BLaER1 (cell line): ENCODE results near the gene TMX3.

Experiments used
- H3K27ac ChIP-seq: shearing (Covaris generic); formaldehyde crosslinking; 2 replicates; pipeline ENCODE4 v1.8.1; 2022
- H3K27me3 ChIP-seq: shearing (Covaris generic); formaldehyde crosslinking; 2 replicates; pipeline ENCODE4 v1.8.1; 2022
- H3K36me3 ChIP-seq: shearing (Covaris generic); formaldehyde crosslinking; 2 replicates; pipeline ENCODE4 v1.8.1; 2022
- H3K4me1 ChIP-seq: shearing (Covaris generic); formaldehyde crosslinking; 2 replicates; pipeline ENCODE4 v1.8.1; 2022
- H3K4me2 ChIP-seq: shearing (Covaris generic); formaldehyde crosslinking; 2 replicates; pipeline ENCODE4 v1.8.1; 2022
- H3K4me3 ChIP-seq: shearing (Covaris generic); formaldehyde crosslinking; 2 replicates; pipeline ENCODE4 v1.8.1; 2022
- H3K9ac ChIP-seq: shearing (Covaris generic); formaldehyde crosslinking; 2 replicates; pipeline ENCODE4 v1.8.1; 2022
- H3K9me3 ChIP-seq: shearing (Covaris generic); formaldehyde crosslinking; 2 replicates; pipeline ENCODE4 v1.8.1; 2022
- H4K20me1 ChIP-seq: shearing (Covaris generic); formaldehyde crosslinking; 2 replicates; pipeline ENCODE4 v1.8.1; 2022
- Cebpa-rat ChIP-seq: shearing (Covaris generic); IDR thresholded peaks from 2 replicates; pipeline ENCODE4 v1.8.1; 2022

The TMX3 gene

GRCh38 chr18:68676913-68677312, 38.0 kb downstream of the TMX3 start:
- Histone ChIP-seq H3K27me3 (no peaks in the 10 kb centered on the region), H3K4me2 (no peak overlapping the region), H3K36me3 (peaks cover 54% of the 10 kb centered on the region), H3K9me3 (no peaks in the 10 kb centered on the region), H3K27ac (no peak overlapping the region), H3K4me3 (no peak overlapping the region), H3K9ac (no peak overlapping the region), H3K4me1 (no peaks in the 10 kb centered on the region), H4K20me1 (peaks cover 7% of the 10 kb centered on the region)
- TF ChIP-seq Cebpa-rat = no peak

GRCh38 chr18:68667121-68667520, 47.8 kb downstream of the TMX3 start:
- no peak overlapping the region for H3K9ac ChIP-seq
- H3K9me3 ChIP-seq = peaks cover 7% of the 10 kb centered on the region; the same call in 1 of the 2 replicates
- H3K4me3 ChIP-seq = no peak overlapping the region
- no peak overlapping the region for H3K4me2 ChIP-seq
- H3K27me3 ChIP-seq = no peaks in the 10 kb centered on the region
- no peaks in the 10 kb centered on the region for H4K20me1 ChIP-seq
- peaks cover 15% of the 10 kb centered on the region for H3K4me1 ChIP-seq
- no peak for TF ChIP-seq Cebpa-rat
- H3K36me3 ChIP-seq = no peaks in the 10 kb centered on the region
- H3K27ac ChIP-seq = no peak overlapping the region

- H3K4me2 ChIP-seq = peak overlapping the region; percentile 61
- TF ChIP-seq Cebpa-rat = no peak
- no peaks in the 10 kb centered on the region for H4K20me1 ChIP-seq
- H3K27me3 ChIP-seq = no peaks in the 10 kb centered on the region
- H3K4me1 ChIP-seq = peaks cover 15% of the 10 kb centered on the region
- peaks cover 7% of the 10 kb centered on the region; the same call in 1 of the 2 replicates for H3K9me3 ChIP-seq
- no peak overlapping the region for H3K27ac ChIP-seq
- no peaks in the 10 kb centered on the region for H3K36me3 ChIP-seq
- H3K9ac ChIP-seq = no peak overlapping the region
- H3K4me3 ChIP-seq = no peak overlapping the region
Observed at GRCh38 chr18:68666381-68666780, 48.5 kb downstream of the TMX3 start.

- H3K36me3 ChIP-seq = no peaks in the 10 kb centered on the region
- no peak overlapping the region for H3K27ac ChIP-seq
- no peaks in the 10 kb centered on the region for H3K27me3 ChIP-seq
- TF ChIP-seq Cebpa-rat = no peak
- H4K20me1 ChIP-seq = no peaks in the 10 kb centered on the region
- H3K9me3 ChIP-seq = peaks cover 7% of the 10 kb centered on the region; the same call in 1 of the 2 replicates
- H3K9ac ChIP-seq = no peak overlapping the region
- H3K4me1 ChIP-seq = peaks cover 15% of the 10 kb centered on the region
- peak overlapping the region; percentile 61 for H3K4me2 ChIP-seq
- H3K4me3 ChIP-seq = no peak overlapping the region
Observed at GRCh38 chr18:68665628-68666027, 49.3 kb downstream of the TMX3 start.

GRCh38 chr18:68662754-68663153, 52.2 kb downstream of the TMX3 start:
- Histone ChIP-seq H3K9me3 (peaks cover 6% of the 10 kb centered on the region; the same call in 1 of the 2 replicates), H4K20me1 (no peaks in the 10 kb centered on the region), H3K4me1 (peaks cover 20% of the 10 kb centered on the region), H3K27me3 (no peaks in the 10 kb centered on the region), H3K4me3 (no peak overlapping the region), H3K4me2 (no peak overlapping the region), H3K9ac (no peak overlapping the region), H3K27ac (no peak overlapping the region), H3K36me3 (no peaks in the 10 kb centered on the region)
- TF ChIP-seq Cebpa-rat = no peak

- TF ChIP-seq Cebpa-rat = no peak
- peaks cover 10% of the 10 kb centered on the region for H3K4me1 ChIP-seq
- H4K20me1 ChIP-seq = no peaks in the 10 kb centered on the region
- no peak overlapping the region for H3K4me3 ChIP-seq
- no peaks in the 10 kb centered on the region for H3K27me3 ChIP-seq
- H3K9me3 ChIP-seq = no peaks in the 10 kb centered on the region
- no peak overlapping the region for H3K4me2 ChIP-seq
- H3K36me3 ChIP-seq = no peaks in the 10 kb centered on the region
- H3K27ac ChIP-seq = no peak overlapping the region
- H3K9ac ChIP-seq = no peak overlapping the region
Observed at GRCh38 chr18:68660354-68661183, 54.3 kb downstream of the TMX3 start.

GRCh38 chr18:68648191-68648590, 66.7 kb downstream of the TMX3 start:
- TF ChIP-seq Cebpa-rat = no peak
- no peak overlapping the region for H3K27ac ChIP-seq
- H3K9me3 ChIP-seq = no peaks in the 10 kb centered on the region
- H3K27me3 ChIP-seq = no peaks in the 10 kb centered on the region
- no peak overlapping the region for H3K9ac ChIP-seq
- H3K4me2 ChIP-seq = no peak overlapping the region
- H3K4me3 ChIP-seq = no peak overlapping the region
- no peaks in the 10 kb centered on the region for H4K20me1 ChIP-seq
- no peaks in the 10 kb centered on the region for H3K36me3 ChIP-seq
- no peaks in the 10 kb centered on the region for H3K4me1 ChIP-seq

- H4K20me1 ChIP-seq = no peaks in the 10 kb centered on the region
- peaks cover 14% of the 10 kb centered on the region for H3K4me1 ChIP-seq
- H3K4me2 ChIP-seq = no peak overlapping the region
- H3K9ac ChIP-seq = no peak overlapping the region
- H3K27ac ChIP-seq = no peak overlapping the region
- no peak overlapping the region for H3K4me3 ChIP-seq
- no peak for TF ChIP-seq Cebpa-rat
- no peaks in the 10 kb centered on the region for H3K27me3 ChIP-seq
- no peaks in the 10 kb centered on the region for H3K36me3 ChIP-seq
- H3K9me3 ChIP-seq = peaks cover 16% of the 10 kb centered on the region
Observed at GRCh38 chr18:68642003-68642402, 72.9 kb downstream of the TMX3 start.

- Histone ChIP-seq H3K9ac (no peak overlapping the region), H3K27me3 (no peaks in the 10 kb centered on the region), H3K4me3 (no peak overlapping the region), H3K4me2 (no peak overlapping the region), H3K36me3 (no peaks in the 10 kb centered on the region), H3K27ac (no peak overlapping the region), H3K9me3 (peaks cover 22% of the 10 kb centered on the region), H4K20me1 (no peaks in the 10 kb centered on the region), H3K4me1 (peaks cover 14% of the 10 kb centered on the region)
- TF ChIP-seq Cebpa-rat = no peak
Observed at GRCh38 chr18:68640861-68641260, 74.0 kb downstream of the TMX3 start.

- peaks cover 22% of the 10 kb centered on the region for H3K9me3 ChIP-seq
- H3K27ac ChIP-seq = no peak overlapping the region
- H3K36me3 ChIP-seq = no peaks in the 10 kb centered on the region
- no peaks in the 10 kb centered on the region for H3K27me3 ChIP-seq
- no peak for TF ChIP-seq Cebpa-rat
- H3K4me2 ChIP-seq = peak overlapping the region; percentile 42
- H3K4me1 ChIP-seq = peaks cover 14% of the 10 kb centered on the region
- H4K20me1 ChIP-seq = no peaks in the 10 kb centered on the region
- no peak overlapping the region for H3K4me3 ChIP-seq
- no peak overlapping the region for H3K9ac ChIP-seq
Observed at GRCh38 chr18:68638613-68639012, 76.3 kb downstream of the TMX3 start.
